Measurements from ENCODE around the gene NRG2. TPM values are rescaled to one million over a fixed set of nuclear protein-coding genes. Genes with fewer than 3 reads are reported as not detected.
A peak's percentile ranks its signal among the peaks of the same experiment; 100 is the strongest.

The NRG2 gene
- total and polyA plus RNA-seq, 8 donors: 1.2 to 5.2 (median 3.0) TPM

DNA sequence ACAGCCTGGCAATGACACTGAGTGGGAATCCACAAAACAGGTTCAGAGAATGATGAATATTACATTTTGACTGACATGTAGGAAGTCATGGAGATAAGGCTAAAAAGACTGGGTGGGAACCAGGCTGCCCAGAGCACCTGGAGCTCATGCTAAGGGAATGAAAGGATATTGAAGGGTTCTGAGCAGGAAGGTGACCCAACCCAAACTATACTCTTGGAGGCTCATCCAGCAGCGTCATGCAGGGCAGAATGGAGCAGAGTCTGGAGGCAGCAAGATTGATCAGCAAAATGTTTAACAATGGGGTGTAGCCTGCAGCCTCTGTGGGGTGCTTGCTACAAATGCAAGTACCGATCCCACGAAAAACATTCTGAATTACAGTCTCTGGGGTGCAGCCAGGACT, 127.3 kb downstream of the NRG2 start:
- H3K4me1 ChIP-seq: no peaks in the 10 kb centered on the region
- H3K9me3 ChIP-seq: no peaks in the 10 kb centered on the region
- H3K4me3 ChIP-seq: no peak overlapping the region
- no peak overlapping the region for H3K27ac ChIP-seq
- TF ChIP-seq, protein P1, sequence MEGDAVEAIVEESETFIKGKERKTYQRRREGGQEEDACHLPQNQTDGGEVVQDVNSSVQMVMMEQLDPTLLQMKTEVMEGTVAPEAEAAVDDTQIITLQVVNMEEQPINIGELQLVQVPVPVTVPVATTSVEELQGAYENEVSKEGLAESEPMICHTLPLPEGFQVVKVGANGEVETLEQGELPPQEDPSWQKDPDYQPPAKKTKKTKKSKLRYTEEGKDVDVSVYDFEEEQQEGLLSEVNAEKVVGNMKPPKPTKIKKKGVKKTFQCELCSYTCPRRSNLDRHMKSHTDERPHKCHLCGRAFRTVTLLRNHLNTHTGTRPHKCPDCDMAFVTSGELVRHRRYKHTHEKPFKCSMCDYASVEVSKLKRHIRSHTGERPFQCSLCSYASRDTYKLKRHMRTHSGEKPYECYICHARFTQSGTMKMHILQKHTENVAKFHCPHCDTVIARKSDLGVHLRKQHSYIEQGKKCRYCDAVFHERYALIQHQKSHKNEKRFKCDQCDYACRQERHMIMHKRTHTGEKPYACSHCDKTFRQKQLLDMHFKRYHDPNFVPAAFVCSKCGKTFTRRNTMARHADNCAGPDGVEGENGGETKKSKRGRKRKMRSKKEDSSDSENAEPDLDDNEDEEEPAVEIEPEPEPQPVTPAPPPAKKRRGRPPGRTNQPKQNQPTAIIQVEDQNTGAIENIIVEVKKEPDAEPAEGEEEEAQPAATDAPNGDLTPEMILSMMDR (IDR thresholded peaks at IDR 0.05): no peak
- H3K36me3 ChIP-seq: no peaks in the 10 kb centered on the region
- ATAC-seq (peak in 2 of 4 donors; percentile 38 to 62), DNase-seq (no peak), FAIRE-seq (no peak)
- WGBS, 2 donors: 40 to 46% methylated on average over 3 of the region's 3 CpGs
- no peaks in the 10 kb centered on the region for H3K27me3 ChIP-seq
- intact Hi-C loops (cut with DNase I): no loop called here

DNA sequence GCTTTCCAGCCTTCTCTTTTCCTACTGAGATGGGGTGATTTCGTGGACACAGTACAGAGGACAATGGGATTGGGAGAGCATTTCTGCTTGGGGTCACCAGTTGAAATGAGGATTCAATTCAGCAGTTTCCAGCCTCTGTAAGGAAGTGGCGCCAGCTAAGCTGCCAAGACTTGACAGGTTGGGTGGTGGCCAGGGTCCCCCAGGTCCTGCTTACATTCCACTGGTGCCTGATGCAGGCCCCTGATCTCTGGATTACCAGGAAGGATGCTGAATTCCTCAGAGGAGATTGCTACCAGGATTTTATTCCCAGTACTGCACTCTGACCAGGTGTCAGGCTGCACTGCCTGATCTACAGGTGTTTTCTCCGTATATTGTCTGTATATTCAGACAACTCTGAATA, 127.8 kb downstream of the NRG2 start:
- intact Hi-C loops (cut with DNase I): no loop called here
- WGBS, 2 donors: 70 to 73% methylated on average over 3 of the region's 3 CpGs
- TF ChIP-seq, protein P1 (IDR thresholded peaks at IDR 0.05): no peak
- no peaks in the 10 kb centered on the region for H3K4me1 ChIP-seq
- no peaks in the 10 kb centered on the region for H3K36me3 ChIP-seq
- DNase-seq (no peak), FAIRE-seq (no peak), ATAC-seq (no peak)
- no peaks in the 10 kb centered on the region for H3K27me3 ChIP-seq
- no peak overlapping the region for H3K4me3 ChIP-seq
- no peak overlapping the region for H3K27ac ChIP-seq
- no peaks in the 10 kb centered on the region for H3K9me3 ChIP-seq

DNA sequence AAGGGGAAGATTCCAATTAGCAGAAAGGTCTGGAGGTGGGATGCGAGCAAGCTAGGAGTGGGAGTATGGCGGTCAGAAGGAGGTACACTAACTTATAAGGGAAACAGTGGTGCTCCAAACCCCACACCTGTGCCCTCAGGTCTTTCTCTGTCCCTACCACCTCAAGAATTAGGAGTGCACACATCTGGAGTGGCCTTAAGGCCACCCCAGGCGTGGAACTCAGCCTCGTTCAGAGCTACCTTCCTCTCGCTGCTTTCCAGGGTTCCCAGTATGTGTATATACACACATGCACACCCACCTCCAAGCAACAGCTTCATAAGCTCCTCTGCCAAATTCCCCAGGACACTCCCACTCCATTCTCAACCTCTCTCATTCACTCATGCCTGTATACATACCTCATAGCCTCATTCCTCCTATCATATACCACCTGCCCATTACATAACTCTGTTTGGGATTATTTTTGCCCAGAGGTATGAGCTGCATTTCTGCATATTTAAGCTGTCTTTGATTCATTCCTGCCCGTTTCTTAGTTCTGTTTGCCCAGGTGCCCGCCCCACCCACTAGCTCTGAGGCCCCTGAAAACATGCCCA, 128.8 kb downstream of the NRG2 start:
- TF ChIP-seq, protein P1 (IDR thresholded peaks at IDR 0.05): no peak
- DNase-seq (no peak), FAIRE-seq (no peak), ATAC-seq (no peak)
- 91 to 93% methylated on average over 7 of the region's 7 CpGs for WGBS, 2 donors
- Histone ChIP-seq H3K36me3 (no peaks in the 10 kb centered on the region), H3K9me3 (no peaks in the 10 kb centered on the region), H3K4me3 (no peak overlapping the region), H3K27ac (no peak overlapping the region), H3K4me1 (no peaks in the 10 kb centered on the region), H3K27me3 (no peaks in the 10 kb centered on the region)
- intact Hi-C loops (cut with DNase I): no loop called here

GRCh38 chr5:139912804-139913203, 130.3 kb downstream of the NRG2 start:
- WGBS, 2 donors: 62 to 64% methylated on average over 4 of the region's 4 CpGs
- Histone ChIP-seq H3K9me3 (no peaks in the 10 kb centered on the region), H3K27me3 (no peaks in the 10 kb centered on the region), H3K27ac (no peak overlapping the region), H3K4me3 (no peak overlapping the region), H3K4me1 (no peaks in the 10 kb centered on the region), H3K36me3 (no peaks in the 10 kb centered on the region)
- FAIRE-seq: no peak
- intact Hi-C loops (cut with DNase I): no loop called here
- peak in 3 of 4 donors; percentile 57 to 80 (median 71) for ATAC-seq
- TF ChIP-seq, protein P1 (IDR thresholded peaks at IDR 0.05): no peak
- DNase-seq: peak; percentile 51 to 88 (median 70)

GRCh38 chr5:139912158-139912557, 130.9 kb downstream of the NRG2 start:
- no peaks in the 10 kb centered on the region for H3K4me1 ChIP-seq
- FAIRE-seq (no peak), ATAC-seq (no peak), DNase-seq (no peak)
- TF ChIP-seq, protein P1 (IDR thresholded peaks at IDR 0.05): no peak
- intact Hi-C loops (cut with DNase I): no loop called here
- H3K4me3 ChIP-seq: no peak overlapping the region
- no peaks in the 10 kb centered on the region for H3K9me3 ChIP-seq
- H3K36me3 ChIP-seq: no peaks in the 10 kb centered on the region
- H3K27ac ChIP-seq: no peak overlapping the region
- no peaks in the 10 kb centered on the region for H3K27me3 ChIP-seq
- WGBS, 2 donors: 93 to 96% methylated on average over 3 of the region's 3 CpGs

Data from pancreas (tissue), 10 donors.